Astrocyte of the spinal cord (primary cell): Measurements from ENCODE around the gene TPPP.

Source experiments
- DNase-seq: peaks from one replicate; pipeline ENCODE4 v3.0.0; 2011; ENCODE audit warnings: low read depth, low spot score
- H3K4me3 ChIP-seq: 2 replicates; pipeline ENCODE4 v1.5.1; 2011; ENCODE audit warnings: low read depth, mild to moderate bottlenecking, low read length, moderate library complexity
- CTCF ChIP-seq: IDR thresholded peaks from 2 replicates; pipeline ENCODE4 v1.5.1; 2012; ENCODE audit warnings: low read depth, mild to moderate bottlenecking, low read length, inconsistent platforms
- in situ Hi-C: cut with HindIII; loops from 2 replicates; pipeline ENCODE4 v1.10.0; 2017; ENCODE audit warnings: low sequenced_read_pairs

TPPP gene

GRCh38 chr5:677131-678101, 15.7 kb downstream of the TPPP start:
- no peak for DNase-seq
- no peak overlapping the region for H3K4me3 ChIP-seq
- in situ Hi-C loops: no loop called here
- no peak for TF ChIP-seq CTCF

- no peak for TF ChIP-seq CTCF
Measured at GRCh38 chr5:676699-677076, 16.5 kb downstream of the TPPP start.

GRCh38 chr5:675871-676698, 17.1 kb downstream of the TPPP start:
- no peak overlapping the region for H3K4me3 ChIP-seq
- in situ Hi-C loops: no loop called here
- DNase-seq: no peak
- no peak for TF ChIP-seq CTCF

More at GRCh38 chr5:676699-677076, 16.5 kb downstream of the TPPP start:
- no peak for DNase-seq
- in situ Hi-C loops: no loop called here
- H3K4me3 ChIP-seq: no peak overlapping the region

- no peak for DNase-seq
- no peak for TF ChIP-seq CTCF
- in situ Hi-C loops: no loop called here
- H3K4me3 ChIP-seq: no peak overlapping the region
Measured at GRCh38 chr5:675111-675870, 17.9 kb downstream of the TPPP start.

GRCh38 chr5:674630-675011, 18.5 kb downstream of the TPPP start:
- no peak for TF ChIP-seq CTCF

More at GRCh38 chr5:674630-675011, 18.5 kb downstream of the TPPP start:
- no peak overlapping the region for H3K4me3 ChIP-seq
- no peak for DNase-seq
- in situ Hi-C loops: no loop called here
